ENCODE data around the gene ACAA1. TPM values are rescaled to one million over a fixed set of nuclear protein-coding genes. Genes with fewer than 3 reads are reported as not detected.

Gene ACAA1
- polyA plus RNA-seq, 3 donors from 2014 or later, result 74.8 to 113 (median 82.8) TPM

GRCh38 chr3:38109580-38110313, 27.2 kb downstream of the ACAA1 start:
- no peak for DNase-seq
- Mint-ChIP-seq H3K36me3 (peaks cover 3 to 9% (median 5%) of the 10 kb centered on the region in 3 donors), H3K9me3 (peaks cover 1 to 12% (median 3%) of the 10 kb centered on the region in 6 donors), H3K4me1 (no peaks in the 10 kb centered on the region), H3K4me3 (no peak overlapping the region), H3K27ac (no peak overlapping the region), H3K27me3 (ENCODE audit: low read depth in 3 of 3) (peaks cover 0 to 2% (median under 1%) of the 10 kb centered on the region in 3 donors)

DNA sequence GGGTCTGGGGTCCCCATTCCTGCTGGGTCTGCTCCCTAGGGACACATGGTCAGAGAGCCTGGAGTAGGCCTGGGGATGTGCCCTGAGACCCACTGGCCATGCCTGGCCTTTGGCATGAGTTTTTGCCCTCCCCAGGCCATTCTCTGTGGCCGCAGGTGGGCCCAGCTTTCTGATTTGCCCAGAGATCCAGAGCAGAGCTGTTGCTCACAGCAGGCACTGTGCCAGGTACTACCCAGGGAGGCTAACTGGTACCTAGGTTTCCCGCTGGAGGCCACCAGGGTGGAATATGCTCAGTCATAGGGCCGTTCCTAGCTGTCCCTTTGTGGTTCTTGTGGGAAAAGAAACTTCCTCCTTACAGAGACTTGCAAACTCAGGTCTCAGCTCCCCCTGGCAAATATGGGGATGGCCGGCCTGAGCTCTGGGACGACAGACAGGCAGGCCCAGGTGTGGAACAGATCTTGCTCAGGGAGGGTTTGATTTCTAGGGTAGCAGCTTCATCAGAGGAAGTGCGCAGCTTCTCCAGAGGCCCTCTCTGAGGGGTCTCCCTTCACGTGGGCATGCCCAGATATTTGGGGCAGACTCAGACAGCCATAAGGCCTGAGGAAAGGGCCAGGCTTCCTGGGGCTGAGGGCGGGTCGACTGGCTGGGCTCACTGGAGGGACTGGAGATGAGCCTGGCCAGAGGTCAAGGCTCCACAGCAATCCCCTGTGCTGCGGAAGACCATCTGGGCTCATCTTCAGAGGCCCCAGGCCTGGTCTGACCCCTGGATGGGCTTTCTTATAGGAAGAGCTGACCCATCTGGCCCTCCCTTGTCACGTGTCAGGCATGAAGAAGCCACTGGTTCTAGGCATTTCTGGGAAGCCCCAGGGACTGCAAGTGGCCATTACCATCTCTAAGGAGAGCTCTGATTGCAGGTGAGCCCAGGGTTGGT, 28.0 kb downstream of the ACAA1 start:
- Mint-ChIP-seq H3K4me1 (no peaks in the 10 kb centered on the region), H3K4me3 (no peak overlapping the region), H3K9me3 (peaks cover 1 to 15% (median 3%) of the 10 kb centered on the region in 6 donors), H3K27me3 (ENCODE audit: low read depth in 3 of 3) (peaks cover 0 to 3% (median 0%) of the 10 kb centered on the region in 3 donors), H3K36me3 (peaks cover 3 to 9% (median 5%) of the 10 kb centered on the region in 3 donors), H3K27ac (no peak overlapping the region)
- no peak for DNase-seq

DNA sequence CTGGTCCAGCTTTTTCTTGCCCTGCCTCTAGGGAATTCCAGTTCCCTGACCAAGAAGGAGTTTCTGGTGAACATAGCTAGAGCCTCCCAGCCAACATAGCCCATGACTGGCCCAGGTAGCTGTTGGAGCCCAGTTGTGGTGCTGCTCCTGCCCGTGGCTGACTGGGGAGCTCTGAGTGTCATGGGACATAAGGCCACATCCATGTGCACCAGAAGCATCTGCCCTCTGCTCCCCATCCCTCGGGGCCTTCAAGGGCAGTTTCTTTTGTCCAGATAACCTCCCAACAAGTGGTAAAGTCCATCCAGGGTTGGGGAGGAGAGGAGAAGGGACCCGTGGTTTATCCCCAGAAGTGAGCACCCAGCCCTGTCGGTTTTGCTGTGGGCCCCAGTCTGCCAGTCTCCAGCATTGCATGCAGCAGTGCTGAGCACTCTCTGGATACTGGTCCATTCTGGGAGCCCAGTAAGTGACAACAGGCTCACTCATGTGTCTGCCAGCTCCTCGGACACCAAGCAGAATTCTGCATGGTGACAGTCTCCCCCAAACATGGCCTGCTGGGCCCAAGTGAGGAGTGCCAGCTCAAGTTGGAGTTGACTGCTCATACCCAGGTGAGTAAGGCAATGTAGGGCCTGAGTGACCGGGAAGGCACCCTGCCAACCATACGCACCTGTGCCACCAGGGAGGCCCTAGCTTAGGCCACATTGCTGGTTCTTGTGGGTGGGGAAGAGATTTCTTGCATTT, 28.8 kb downstream of the ACAA1 start:
- no peak for DNase-seq
- H3K27ac Mint-ChIP-seq, result no peak overlapping the region
- peaks cover 3 to 9% (median 5%) of the 10 kb centered on the region in 3 donors for H3K36me3 Mint-ChIP-seq
- H3K4me3 Mint-ChIP-seq, result no peak overlapping the region
- H3K27me3 Mint-ChIP-seq (ENCODE audit: low read depth in 3 of 3), result peaks cover 0 to 3% (median 0%) of the 10 kb centered on the region in 3 donors
- no peaks in the 10 kb centered on the region for H3K4me1 Mint-ChIP-seq
- peaks cover 1 to 15% (median 5%) of the 10 kb centered on the region in 6 donors for H3K9me3 Mint-ChIP-seq

DNA sequence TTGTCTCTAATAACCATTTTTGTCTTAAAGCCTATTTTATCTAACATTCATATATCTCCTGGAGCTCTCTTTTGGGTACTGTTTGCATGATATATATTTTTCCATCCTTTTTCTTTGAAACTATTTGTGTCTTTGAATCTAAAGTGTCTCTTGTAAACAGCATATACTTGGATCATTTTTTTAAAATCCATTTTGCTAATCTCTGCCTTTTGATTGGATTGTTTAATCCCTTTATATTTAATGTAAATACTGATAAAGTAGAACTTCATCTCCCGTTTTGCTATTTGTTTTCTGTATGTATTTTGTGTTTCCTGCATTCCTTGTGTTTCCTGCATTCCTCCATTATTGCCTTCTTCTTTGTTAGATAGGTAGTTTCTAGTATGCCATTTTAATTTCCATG, 31.4 kb downstream of the ACAA1 start:
- Mint-ChIP-seq H3K9me3 (peaks cover 1 to 15% (median 5%) of the 10 kb centered on the region in 6 donors), H3K27me3 (ENCODE audit: low read depth in 3 of 3) (peaks cover 0 to 2% (median 1%) of the 10 kb centered on the region in 3 donors), H3K27ac (no peak overlapping the region), H3K4me1 (no peaks in the 10 kb centered on the region), H3K4me3 (no peak overlapping the region), H3K36me3 (peaks cover 3 to 9% (median 5%) of the 10 kb centered on the region in 3 donors)
- DNase-seq, result no peak

DNA sequence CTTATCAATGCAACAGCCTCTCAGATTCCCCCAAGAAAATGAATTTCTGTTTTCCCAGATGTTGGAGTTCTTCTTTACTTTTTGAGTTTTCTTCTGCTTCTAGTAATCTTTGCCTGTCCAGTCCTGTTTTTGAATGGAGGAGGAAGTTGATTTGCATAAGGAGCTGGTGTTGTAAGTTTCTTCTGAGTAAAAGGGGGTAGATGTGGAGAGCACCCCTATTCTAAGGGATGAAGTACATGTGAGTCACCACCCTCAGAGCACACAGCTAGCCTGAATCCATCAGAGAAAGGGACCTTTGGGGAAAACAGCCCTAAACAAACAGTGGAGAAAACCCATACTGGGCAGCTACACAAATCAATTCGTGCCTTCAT, 34.5 kb downstream of the ACAA1 start:
- DNase-seq, result no peak
- Mint-ChIP-seq H3K4me3 (no peak overlapping the region), H3K9me3 (peaks cover 1 to 15% (median 5%) of the 10 kb centered on the region in 6 donors), H3K4me1 (no peaks in the 10 kb centered on the region), H3K27ac (peak overlapping the region in 1 of 6 donors; percentile 24), H3K27me3 (ENCODE audit: low read depth in 3 of 3) (peaks cover 0 to 2% (median 1%) of the 10 kb centered on the region in 3 donors), H3K36me3 (peaks cover 3 to 9% (median 5%) of the 10 kb centered on the region in 3 donors)

GRCh38 chr3:38101811-38102443, 35.0 kb downstream of the ACAA1 start:
- Mint-ChIP-seq H3K27me3 (ENCODE audit: low read depth in 3 of 3) (peaks cover 0 to 2% (median 1%) of the 10 kb centered on the region in 3 donors), H3K4me3 (no peak overlapping the region), H3K36me3 (peaks cover 3 to 9% (median 5%) of the 10 kb centered on the region in 3 donors), H3K4me1 (no peaks in the 10 kb centered on the region), H3K9me3 (peaks cover 1 to 15% (median 5%) of the 10 kb centered on the region in 6 donors), H3K27ac (no peak overlapping the region)
- DNase-seq, result no peak

GRCh38 chr3:38100498-38100897, 36.4 kb downstream of the ACAA1 start:
- Mint-ChIP-seq H3K9me3 (peaks cover 0 to 11% (median 3%) of the 10 kb centered on the region in 6 donors), H3K4me1 (no peaks in the 10 kb centered on the region), H3K27ac (no peak overlapping the region), H3K27me3 (ENCODE audit: low read depth in 3 of 3) (peaks cover 0 to 2% (median 1%) of the 10 kb centered on the region in 3 donors), H3K4me3 (no peak overlapping the region), H3K36me3 (peaks cover 0 to 5% (median under 1%) of the 10 kb centered on the region in 3 donors)
- no peak for DNase-seq

DNA sequence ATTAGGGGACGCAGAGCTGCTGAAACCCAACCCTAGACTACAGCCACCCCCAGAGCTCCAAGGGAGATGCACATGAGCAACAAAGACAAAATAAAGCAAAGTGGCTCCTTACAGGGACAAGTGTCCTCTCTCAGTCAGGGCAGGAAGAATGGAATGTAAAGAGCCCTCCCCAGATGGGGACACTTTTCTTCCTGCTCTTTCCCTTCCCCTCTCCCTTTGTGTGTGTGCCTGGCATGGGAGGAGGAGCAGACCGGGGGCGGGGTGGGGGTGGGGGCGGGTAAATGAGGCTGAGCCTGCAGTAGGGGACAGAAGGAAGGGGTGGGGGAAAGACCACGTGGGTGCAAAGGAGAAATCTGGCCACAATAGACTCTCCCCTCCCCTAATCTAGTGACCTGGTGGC, 37.4 kb downstream of the ACAA1 start:
- H3K4me3 Mint-ChIP-seq, result no peak overlapping the region
- H3K9me3 Mint-ChIP-seq, result peaks cover 0 to 3% (median 0%) of the 10 kb centered on the region in 6 donors
- peaks cover 0 to 3% (median 0%) of the 10 kb centered on the region in 3 donors for H3K36me3 Mint-ChIP-seq
- H3K27me3 Mint-ChIP-seq (ENCODE audit: low read depth in 3 of 3), result peaks cover 0 to 1% (median 0%) of the 10 kb centered on the region in 3 donors
- no peaks in the 10 kb centered on the region for H3K4me1 Mint-ChIP-seq
- no peak overlapping the region for H3K27ac Mint-ChIP-seq
- DNase-seq, result no peak

- no peak overlapping the region for H3K4me3 Mint-ChIP-seq
- no peak overlapping the region for H3K27ac Mint-ChIP-seq
- no peaks in the 10 kb centered on the region for H3K4me1 Mint-ChIP-seq
- no peak for DNase-seq
- peaks cover 0 to 1% (median 0%) of the 10 kb centered on the region in 3 donors for H3K27me3 Mint-ChIP-seq (ENCODE audit: low read depth in 3 of 3)
- H3K9me3 Mint-ChIP-seq, result no peaks in the 10 kb centered on the region
- peaks cover 0 to 3% (median 3%) of the 10 kb centered on the region in 3 donors for H3K36me3 Mint-ChIP-seq
These were observed 38.6 kb downstream of the ACAA1 start for GRCh38 chr3:38098376-38098723.

- H3K9me3 Mint-ChIP-seq, result no peaks in the 10 kb centered on the region
These were observed 39.2 kb downstream of the ACAA1 start for GRCh38 chr3:38097446-38098375.

DNA sequence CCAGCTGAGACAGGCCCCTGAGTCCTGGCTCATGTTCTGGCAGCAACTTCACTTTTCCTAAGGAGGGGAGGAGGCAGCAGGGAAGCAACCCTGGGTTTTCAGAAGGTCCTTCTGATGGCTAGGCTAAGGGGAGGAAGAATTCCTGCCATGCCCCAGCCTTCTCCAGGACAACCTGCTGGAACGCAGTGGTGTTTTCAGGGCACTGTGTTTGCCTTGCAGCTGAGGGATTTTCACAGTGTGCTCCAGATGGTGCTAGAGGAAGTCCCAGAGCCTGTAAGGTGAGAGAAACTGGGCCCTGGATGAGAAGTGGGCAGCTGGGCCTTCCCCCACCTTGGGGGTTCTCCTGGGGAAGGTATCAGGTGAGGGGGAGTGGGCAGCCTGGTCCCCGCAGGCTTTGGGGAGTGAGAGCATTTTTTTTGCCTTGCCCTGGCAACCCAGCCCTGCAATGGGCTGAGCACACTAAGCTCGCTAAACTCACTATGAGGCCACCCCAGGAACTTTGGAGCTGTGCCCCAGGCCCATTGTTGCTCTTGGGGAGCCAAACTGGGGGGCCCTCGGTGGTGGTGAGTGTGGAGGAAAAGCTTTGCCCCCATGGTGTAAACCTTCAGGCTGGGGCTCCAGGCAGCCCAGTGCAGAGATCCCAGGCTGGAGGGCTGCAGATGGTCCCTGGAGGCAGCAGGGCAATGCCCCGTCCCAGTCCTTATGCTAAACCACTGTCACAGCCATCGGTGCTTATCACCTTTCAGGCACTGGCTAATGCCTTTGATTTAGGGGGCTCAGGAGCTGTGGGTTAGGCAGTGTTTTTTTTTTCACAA, 41.1 kb downstream of the ACAA1 start:
- Mint-ChIP-seq H3K4me3 (no peak overlapping the region), H3K27ac (no peak overlapping the region), H3K4me1 (no peaks in the 10 kb centered on the region), H3K36me3 (peaks cover 0 to 11% (median 3%) of the 10 kb centered on the region in 3 donors), H3K9me3 (no peaks in the 10 kb centered on the region), H3K27me3 (ENCODE audit: low read depth in 3 of 3) (peaks cover 0 to under 1% (median 0%) of the 10 kb centered on the region in 3 donors)
- no peak for DNase-seq

More at GRCh38 chr3:38097446-38098375, 39.2 kb downstream of the ACAA1 start:
- DNase-seq, result no peak
- H3K36me3 Mint-ChIP-seq, result peaks cover 0 to 3% (median 3%) of the 10 kb centered on the region in 3 donors
- H3K27ac Mint-ChIP-seq, result no peak overlapping the region
- H3K27me3 Mint-ChIP-seq (ENCODE audit: low read depth in 3 of 3), result peaks cover 0 to 1% (median 0%) of the 10 kb centered on the region in 3 donors
- no peaks in the 10 kb centered on the region for H3K4me1 Mint-ChIP-seq
- no peak overlapping the region for H3K4me3 Mint-ChIP-seq
